Stimulated activated CD4-positive, alpha-beta T cell treated with anti-CD3 and anti-CD28 coated beads, Interleukin-4, amount 100 ng/mL, for 1 hour (primary cell): ENCODE data around the gene DLK2.
A peak's percentile ranks its signal among the peaks of the same experiment; 100 is the strongest.
"Not testable (repeated sequence)": the region's sequence is repeated elsewhere in the genome, so short reads cannot be mapped to it uniquely, and the experiment has no call there.

Experiments used
- DNase-seq: peaks from one replicate; pipeline ENCODE4 v3.0.0-alpha.2; 2020

DLK2 gene

DNA sequence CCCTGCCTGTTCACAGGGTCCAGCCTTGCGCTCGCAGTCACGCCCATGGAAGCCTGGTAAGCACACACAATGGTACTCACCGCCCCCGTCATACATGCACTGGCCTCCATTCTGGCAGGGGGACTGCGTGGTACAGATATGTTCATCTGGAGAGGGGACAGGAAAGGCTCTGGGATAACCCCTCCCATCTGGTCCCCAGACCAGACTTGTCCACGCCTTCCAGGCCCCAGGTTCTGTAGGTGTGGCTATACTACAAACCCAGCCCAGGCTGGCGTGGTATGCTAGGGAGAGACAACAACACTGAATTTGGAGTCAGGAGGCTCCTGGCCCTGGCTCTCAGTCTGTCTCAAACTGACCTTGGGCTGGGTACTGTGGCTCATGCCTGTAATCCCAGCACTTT lies 3.4 kb downstream of the DLK2 start:
- DNase-seq, result no peak

GRCh38 chr6:43451348-43451747 lies 4.0 kb downstream of the DLK2 start:
- DNase-seq, result no peak

DNA sequence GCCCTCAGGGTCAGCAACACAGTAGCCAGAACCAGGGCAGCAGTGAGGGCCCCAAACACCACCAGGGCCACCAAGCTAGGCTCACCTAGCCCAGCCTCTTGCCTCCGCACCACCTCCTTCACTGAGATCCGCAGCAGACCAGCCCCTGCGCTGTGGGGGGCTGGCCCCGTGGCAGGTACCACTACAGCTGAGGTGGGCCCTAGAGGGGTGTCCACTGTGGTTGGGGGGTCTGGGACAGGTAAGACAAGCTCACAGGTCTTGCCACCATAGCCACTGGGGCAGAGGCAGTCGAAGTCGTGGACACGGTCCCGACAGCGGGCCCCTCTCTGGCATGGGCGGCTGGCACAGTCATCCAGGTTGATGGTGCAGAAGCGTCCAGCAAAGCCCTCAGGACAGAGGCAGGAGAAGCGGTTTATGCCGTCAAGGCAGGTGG lies 4.6 kb downstream of the DLK2 start:
- DNase-seq, result no peak

- no peak for DNase-seq
These were observed 6.4 kb downstream of the DLK2 start for GRCh38 chr6:43448916-43449315.

- no peak for DNase-seq
These were observed 7.7 kb downstream of the DLK2 start for GRCh38 chr6:43447604-43448003.

DNA sequence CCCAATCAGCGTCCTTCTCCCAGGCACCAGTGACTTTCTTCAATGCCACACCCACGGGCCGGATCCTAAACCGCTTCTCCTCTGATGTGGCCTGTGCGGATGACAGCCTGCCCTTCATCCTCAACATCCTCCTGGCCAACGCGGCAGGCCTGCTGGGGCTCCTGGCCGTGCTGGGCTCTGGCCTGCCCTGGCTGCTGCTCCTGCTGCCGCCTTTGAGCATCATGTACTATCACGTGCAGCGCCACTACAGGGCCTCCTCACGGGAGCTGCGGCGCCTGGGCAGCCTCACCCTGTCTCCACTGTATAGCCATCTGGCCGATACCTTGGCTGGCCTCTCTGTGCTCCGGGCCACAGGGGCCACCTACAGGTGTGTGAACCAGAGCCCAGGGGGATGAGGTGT lies 9.8 kb downstream of the DLK2 start:
- DNase-seq, result no peak

DNA sequence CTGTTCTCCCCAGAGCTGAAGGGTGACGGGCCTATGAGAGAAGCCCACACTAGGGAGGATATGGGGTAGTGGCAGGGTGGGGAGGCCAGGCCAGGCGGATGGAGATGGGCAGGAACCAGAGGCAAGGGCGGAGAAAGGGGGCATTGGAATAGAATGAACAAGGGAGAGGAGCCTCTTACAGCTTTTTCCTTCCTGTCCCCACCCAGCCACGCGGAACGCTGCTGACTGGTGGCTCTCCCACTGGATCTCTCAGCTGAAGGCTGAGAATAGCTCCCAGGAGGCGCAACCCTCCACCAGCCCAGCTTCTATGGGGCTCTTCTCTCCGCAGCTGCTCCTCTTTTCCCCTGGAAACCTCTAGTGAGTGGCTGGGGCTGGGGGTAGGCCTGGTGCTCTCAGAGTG lies 10.8 kb downstream of the DLK2 start:
- DNase-seq, result no peak

- no peak for DNase-seq
These were observed 11.3 kb downstream of the DLK2 start for GRCh38 chr6:43444036-43444435.

- DNase-seq, result no peak
These were observed 12.4 kb downstream of the DLK2 start for GRCh38 chr6:43442935-43443334.

DNA sequence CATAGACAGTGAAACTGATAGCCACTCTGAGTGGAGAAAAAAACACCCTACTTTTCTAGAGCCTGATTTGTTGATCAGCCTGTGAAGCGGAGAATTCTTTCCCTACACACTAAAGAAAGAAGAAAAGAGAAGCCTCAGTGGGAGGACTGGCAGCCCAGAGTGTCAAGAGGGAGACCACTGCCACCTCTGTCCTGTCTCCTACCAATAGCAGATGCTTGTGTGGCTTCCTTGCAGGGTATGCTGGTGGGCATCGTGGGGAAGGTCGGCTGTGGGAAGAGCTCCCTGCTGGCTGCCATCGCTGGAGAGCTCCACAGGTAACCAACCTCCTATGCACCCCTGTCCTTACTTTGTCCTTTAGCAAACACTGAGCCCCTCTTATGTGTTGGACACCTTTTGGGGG lies 17.6 kb downstream of the DLK2 start:
- no peak for DNase-seq

- no peak for DNase-seq
These were observed 18.6 kb downstream of the DLK2 start for GRCh38 chr6:43436577-43437282.

DNA sequence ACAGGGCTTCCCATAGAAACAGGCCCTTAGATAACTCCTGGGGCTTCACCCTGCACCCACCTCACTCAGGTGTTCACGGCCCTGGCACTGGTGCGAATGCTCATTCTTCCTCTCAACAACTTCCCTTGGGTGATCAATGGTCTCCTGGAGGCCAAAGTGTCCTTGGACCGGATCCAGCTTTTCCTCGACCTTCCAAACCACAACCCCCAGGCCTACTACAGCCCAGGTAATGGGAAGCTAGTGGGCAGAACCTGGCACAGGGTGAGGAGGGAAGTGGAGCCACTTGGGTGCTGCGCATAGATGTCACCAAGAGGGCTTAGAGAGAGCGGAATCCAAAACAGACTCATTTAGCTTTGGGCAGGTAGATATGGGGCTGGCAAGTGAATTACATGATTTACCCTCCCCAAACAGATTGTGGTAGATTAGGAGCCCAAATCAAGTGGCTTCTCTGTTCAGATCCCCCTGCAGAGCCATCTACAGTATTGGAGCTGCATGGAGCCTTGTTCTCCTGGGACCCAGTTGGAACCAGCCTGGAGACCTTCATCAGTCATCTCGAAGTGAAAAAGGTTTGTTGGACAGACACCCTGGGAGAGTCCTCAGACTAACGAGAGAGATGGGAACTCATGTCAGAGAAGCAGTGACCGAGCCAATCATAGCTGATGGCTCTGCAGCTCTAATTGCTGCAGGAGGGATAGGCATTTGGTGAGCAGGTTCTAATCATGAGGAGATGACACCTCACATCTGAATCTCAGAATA lies 19.5 kb downstream of the DLK2 start:
- DNase-seq, result no peak

DNA sequence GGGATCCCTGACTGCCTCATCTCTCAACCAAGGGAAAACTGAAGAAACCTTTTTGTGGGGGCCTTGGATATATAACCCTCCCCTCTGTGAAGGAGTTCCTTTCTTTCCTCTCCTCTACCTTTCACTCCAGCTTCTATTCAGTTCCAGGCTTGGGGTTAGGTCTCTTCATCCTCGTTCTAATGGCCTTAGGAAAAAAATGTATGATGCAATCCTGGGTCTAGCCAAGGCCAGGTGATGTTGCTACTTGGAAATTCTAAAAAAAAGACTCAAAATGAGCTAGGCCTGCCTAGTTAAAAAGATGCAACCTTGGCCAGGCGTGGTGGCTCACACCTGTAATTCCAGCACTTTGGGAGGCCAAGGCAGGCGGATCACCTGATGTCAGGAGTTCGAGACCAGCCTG lies 20.4 kb downstream of the DLK2 start:
- no peak for DNase-seq

- DNase-seq, result no peak
These were observed 21.1 kb downstream of the DLK2 start for GRCh38 chr6:43434001-43434840.

- DNase-seq, result no peak
These were observed 22.2 kb downstream of the DLK2 start for GRCh38 chr6:43433148-43433547.

GRCh38 chr6:43432009-43432945 lies 23.1 kb downstream of the DLK2 start:
- no peak for DNase-seq

- DNase-seq, result no peak
These were observed 26.5 kb downstream of the DLK2 start for GRCh38 chr6:43428874-43429273.

- no peak for DNase-seq
These were observed 27.2 kb downstream of the DLK2 start for GRCh38 chr6:43428112-43428570.

- peak; percentile 93 for DNase-seq
These were observed 27.8 kb downstream of the DLK2 start, which contains the start of gene ABCC10 for GRCh38 chr6:43427406-43428111. Gene ABCC10 (plus strand): TSS chr6:43427541. CDS start chr6:43427979, 438 bp downstream.

- DNase-seq, result no peak
These were observed 28.4 kb downstream of the DLK2 start for GRCh38 chr6:43426928-43427405.

GRCh38 chr6:43425083-43425482 lies 30.3 kb downstream of the DLK2 start:
- not testable (repeated sequence) for DNase-seq
